WTC11 (cell line): Measurements from ENCODE around the gene PCDH12. TPM values are rescaled to one million over a fixed set of nuclear protein-coding genes. Genes with fewer than 3 reads are reported as not detected.

Experiments used
- ATAC-seq: fragments of 200-7000 bp; cut with Tn5 transposase; 2 replicates; pipeline ENCODE4 v1.10.0; 2021; ENCODE audit warnings: mild to moderate bottlenecking, moderate library complexity
- CTCF ChIA-PET: fragments of 300-600 bp; sonication (Branson Sonifier 250); formaldehyde crosslinking; loops from one replicate; lab custom pipeline; 2021; ENCODE audit warnings: antibody characterized with exemption; lab: Charles Lee
- POLR2A ChIA-PET: fragments of 350-600 bp; sonication (Branson Sonifier 250); formaldehyde crosslinking; loops from one replicate; lab custom pipeline; 2021; ENCODE audit warnings: antibody characterized with exemption; lab: Charles Lee
- DNase-seq: peaks from one replicate; pipeline ENCODE4 v3.0.0; 2021; ENCODE audit warnings: low spot score
- H3K27ac Mint-ChIP-seq: 2 replicates; pipeline ENCODE4 v1.8.0; 2021; ENCODE audit warnings: mixed read lengths
- H3K27me3 Mint-ChIP-seq: 2 replicates; pipeline ENCODE4 v1.8.0; 2021; ENCODE audit warnings: low read depth, mild to moderate bottlenecking, moderate library complexity, mixed read lengths
- H3K36me3 Mint-ChIP-seq: 2 replicates; pipeline ENCODE4 v1.8.0; 2021; ENCODE audit warnings: mixed read lengths
- H3K4me1 Mint-ChIP-seq: 2 replicates; pipeline ENCODE4 v1.8.0; 2022; ENCODE audit warnings: mixed read lengths
- H3K4me3 Mint-ChIP-seq: 2 replicates; pipeline ENCODE4 v1.8.0; 2021; ENCODE audit warnings: mild to moderate bottlenecking, moderate library complexity, mixed read lengths
- H3K9me3 Mint-ChIP-seq: 2 replicates; pipeline ENCODE4 v1.8.0; 2021; ENCODE audit warnings: mixed read lengths
- E2F1 ChIP-seq: sonication (generic); formaldehyde crosslinking; IDR thresholded peaks from 2 replicates; pipeline ENCODE4 v1.8.0; 2022; ENCODE audit warnings: mild to moderate bottlenecking, missing genetic modification reagents
- ETV6 ChIP-seq: sonication (generic); formaldehyde crosslinking; IDR thresholded peaks from 2 replicates; pipeline ENCODE4 v1.8.1; 2022; ENCODE audit warnings: mild to moderate bottlenecking, missing genetic modification reagents
- FOXJ3 ChIP-seq: sonication (generic); formaldehyde crosslinking; IDR thresholded peaks from 2 replicates; pipeline ENCODE4 v1.9.0; 2021; ENCODE audit warnings: missing genetic modification reagents, mild to moderate bottlenecking, borderline replicate concordance
- FOXP1 ChIP-seq: sonication (generic); formaldehyde crosslinking; IDR thresholded peaks from 2 replicates; pipeline ENCODE4 v1.8.0; 2022; ENCODE audit warnings: missing genetic modification reagents, mild to moderate bottlenecking, moderate library complexity, borderline replicate concordance
- KAT7 ChIP-seq: sonication (generic); formaldehyde crosslinking; IDR thresholded peaks from 2 replicates; pipeline ENCODE4 v1.8.1; 2023; ENCODE audit warnings: missing genetic modification reagents, mild to moderate bottlenecking, borderline replicate concordance
- MXD4 ChIP-seq: fragments of 250-450 bp; sonication (Bioruptor Pico); IDR thresholded peaks from 2 replicates; pipeline ENCODE4 v1.8.0; 2021; ENCODE audit warnings: mild to moderate bottlenecking, moderate library complexity, borderline replicate concordance
- PRRX2 ChIP-seq: fragments of 250-450 bp; sonication (Bioruptor Pico); IDR thresholded peaks from 2 replicates; pipeline ENCODE4 v1.8.0; 2021; ENCODE audit warnings: mild to moderate bottlenecking
- TCF7 ChIP-seq: sonication (generic); formaldehyde crosslinking; IDR thresholded peaks from 2 replicates; pipeline ENCODE4 v1.8.0; 2022; ENCODE audit warnings: mild to moderate bottlenecking, low read depth, missing genetic modification reagents, moderate library complexity
- TEAD4 ChIP-seq: sonication (generic); formaldehyde crosslinking; IDR thresholded peaks from 2 replicates; pipeline ENCODE4 v1.8.0; 2022; ENCODE audit warnings: mild to moderate bottlenecking, missing genetic modification reagents
- ZNF263 ChIP-seq: sonication (generic); formaldehyde crosslinking; IDR thresholded peaks from 2 replicates; pipeline ENCODE4 v1.8.1; 2022; ENCODE audit warnings: low read depth, mild to moderate bottlenecking, moderate library complexity, missing genetic modification reagents
- ZNF532 ChIP-seq: fragments of 250-450 bp; sonication (Bioruptor Pico); IDR thresholded peaks from 2 replicates; pipeline ENCODE4 v1.9.0; 2021; ENCODE audit warnings: mild to moderate bottlenecking, borderline replicate concordance
- total RNA-seq: library from RNA; stranded (reverse); gene quantifications from 3 replicates; pipeline ENCODE4 v1.2.3, GENCODE V29; 2021
- TF ChIP-seq, protein P1 (sequence below): sonication (generic); formaldehyde crosslinking; IDR thresholded peaks from 2 replicates; pipeline ENCODE4 v1.8.1; 2022; ENCODE audit warnings: mild to moderate bottlenecking, missing genetic modification reagents, moderate library complexity, borderline replicate concordance
- TF ChIP-seq, protein P2 (sequence below): sonication (generic); formaldehyde crosslinking; IDR thresholded peaks from 2 replicates; pipeline ENCODE4 v1.8.1; 2022; ENCODE audit warnings: low read depth, missing genetic modification reagents, borderline replicate concordance
- TF ChIP-seq, protein P3 (sequence below): sonication (generic); formaldehyde crosslinking; IDR thresholded peaks from 2 replicates; pipeline ENCODE4 v1.8.0; 2022; ENCODE audit warnings: mild to moderate bottlenecking, missing genetic modification reagents
- TF ChIP-seq, protein P4 (sequence below): fragments of 250-450 bp; sonication (Bioruptor Pico); IDR thresholded peaks from 2 replicates; pipeline ENCODE4 v1.8.0; 2021; ENCODE audit warnings: mild to moderate bottlenecking
- TF ChIP-seq, protein P5 (sequence below): fragments of 250-450 bp; sonication (Bioruptor Pico); IDR thresholded peaks from 2 replicates; pipeline ENCODE4 v1.9.0; 2021; ENCODE audit warnings: moderate library complexity, mild to moderate bottlenecking, inconsistent platforms, borderline replicate concordance

Gene PCDH12
- total RNA-seq, 1 experiment from 2014 or later, result 0.33 TPM

DNA sequence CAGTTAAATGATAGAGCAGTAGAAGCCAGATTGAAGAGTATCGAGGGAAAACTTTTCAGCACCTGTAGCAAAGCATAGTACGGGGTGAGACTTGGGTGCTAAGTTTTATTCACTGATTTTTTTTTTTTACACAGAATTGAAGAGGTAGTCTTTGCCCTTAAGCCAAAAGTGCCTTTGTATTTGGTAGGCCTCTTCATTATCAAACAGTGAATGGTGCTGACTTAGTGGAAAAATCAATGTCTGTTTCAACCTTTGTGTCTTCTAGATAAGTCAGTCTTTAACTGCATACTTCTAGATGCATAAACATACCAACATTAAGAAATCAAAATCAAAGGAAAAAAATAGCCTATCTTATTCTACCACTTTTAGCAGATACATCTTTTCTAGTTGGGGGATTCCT lies 24.6 kb upstream of the PCDH12 start:
- ChIA-PET CTCF (no interaction called here), POLR2A (no interaction called here)
- TF ChIP-seq, protein P1, sequence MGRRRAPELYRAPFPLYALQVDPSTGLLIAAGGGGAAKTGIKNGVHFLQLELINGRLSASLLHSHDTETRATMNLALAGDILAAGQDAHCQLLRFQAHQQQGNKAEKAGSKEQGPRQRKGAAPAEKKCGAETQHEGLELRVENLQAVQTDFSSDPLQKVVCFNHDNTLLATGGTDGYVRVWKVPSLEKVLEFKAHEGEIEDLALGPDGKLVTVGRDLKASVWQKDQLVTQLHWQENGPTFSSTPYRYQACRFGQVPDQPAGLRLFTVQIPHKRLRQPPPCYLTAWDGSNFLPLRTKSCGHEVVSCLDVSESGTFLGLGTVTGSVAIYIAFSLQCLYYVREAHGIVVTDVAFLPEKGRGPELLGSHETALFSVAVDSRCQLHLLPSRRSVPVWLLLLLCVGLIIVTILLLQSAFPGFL, result no peak
- TF ChIP-seq, protein P2, sequence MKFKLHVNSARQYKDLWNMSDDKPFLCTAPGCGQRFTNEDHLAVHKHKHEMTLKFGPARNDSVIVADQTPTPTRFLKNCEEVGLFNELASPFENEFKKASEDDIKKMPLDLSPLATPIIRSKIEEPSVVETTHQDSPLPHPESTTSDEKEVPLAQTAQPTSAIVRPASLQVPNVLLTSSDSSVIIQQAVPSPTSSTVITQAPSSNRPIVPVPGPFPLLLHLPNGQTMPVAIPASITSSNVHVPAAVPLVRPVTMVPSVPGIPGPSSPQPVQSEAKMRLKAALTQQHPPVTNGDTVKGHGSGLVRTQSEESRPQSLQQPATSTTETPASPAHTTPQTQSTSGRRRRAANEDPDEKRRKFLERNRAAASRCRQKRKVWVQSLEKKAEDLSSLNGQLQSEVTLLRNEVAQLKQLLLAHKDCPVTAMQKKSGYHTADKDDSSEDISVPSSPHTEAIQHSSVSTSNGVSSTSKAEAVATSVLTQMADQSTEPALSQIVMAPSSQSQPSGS, result no peak
- TF ChIP-seq, protein P3, sequence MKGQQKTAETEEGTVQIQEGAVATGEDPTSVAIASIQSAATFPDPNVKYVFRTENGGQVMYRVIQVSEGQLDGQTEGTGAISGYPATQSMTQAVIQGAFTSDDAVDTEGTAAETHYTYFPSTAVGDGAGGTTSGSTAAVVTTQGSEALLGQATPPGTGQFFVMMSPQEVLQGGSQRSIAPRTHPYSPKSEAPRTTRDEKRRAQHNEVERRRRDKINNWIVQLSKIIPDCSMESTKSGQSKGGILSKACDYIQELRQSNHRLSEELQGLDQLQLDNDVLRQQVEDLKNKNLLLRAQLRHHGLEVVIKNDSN (CRISPR knock-in tag), result no peak
- TF ChIP-seq ETV6 (CRISPR knock-in tag) (no peak), E2F1 (CRISPR knock-in tag) (no peak), FOXJ3 (no peak), FOXP1 (CRISPR knock-in tag) (no peak), TCF7 (CRISPR knock-in tag) (no peak), TEAD4 (CRISPR knock-in tag) (no peak), ZNF532 (CRISPR knock-in tag) (no peak), KAT7 (CRISPR knock-in tag) (no peak), MXD4 (CRISPR knock-in tag) (no peak), PRRX2 (CRISPR knock-in tag) (no peak), ZNF263 (CRISPR knock-in tag) (no peak)
- TF ChIP-seq, protein P4, sequence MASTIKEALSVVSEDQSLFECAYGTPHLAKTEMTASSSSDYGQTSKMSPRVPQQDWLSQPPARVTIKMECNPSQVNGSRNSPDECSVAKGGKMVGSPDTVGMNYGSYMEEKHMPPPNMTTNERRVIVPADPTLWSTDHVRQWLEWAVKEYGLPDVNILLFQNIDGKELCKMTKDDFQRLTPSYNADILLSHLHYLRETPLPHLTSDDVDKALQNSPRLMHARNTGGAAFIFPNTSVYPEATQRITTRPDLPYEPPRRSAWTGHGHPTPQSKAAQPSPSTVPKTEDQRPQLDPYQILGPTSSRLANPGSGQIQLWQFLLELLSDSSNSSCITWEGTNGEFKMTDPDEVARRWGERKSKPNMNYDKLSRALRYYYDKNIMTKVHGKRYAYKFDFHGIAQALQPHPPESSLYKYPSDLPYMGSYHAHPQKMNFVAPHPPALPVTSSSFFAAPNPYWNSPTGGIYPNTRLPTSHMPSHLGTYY (CRISPR knock-in tag), result no peak
- TF ChIP-seq, protein P5, sequence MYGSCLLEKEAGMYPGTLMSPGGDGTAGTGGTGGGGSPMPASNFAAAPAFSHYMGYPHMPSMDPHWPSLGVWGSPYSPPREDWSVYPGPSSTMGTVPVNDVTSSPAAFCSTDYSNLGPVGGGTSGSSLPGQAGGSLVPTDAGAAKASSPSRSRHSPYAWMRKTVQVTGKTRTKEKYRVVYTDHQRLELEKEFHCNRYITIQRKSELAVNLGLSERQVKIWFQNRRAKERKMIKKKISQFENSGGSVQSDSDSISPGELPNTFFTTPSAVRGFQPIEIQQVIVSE (CRISPR knock-in tag), result no peak
- H3K36me3 Mint-ChIP-seq, result peaks cover 63% of the 10 kb centered on the region
- DNase-seq (no peak), ATAC-seq (no peak)
- no peaks in the 10 kb centered on the region for H3K9me3 Mint-ChIP-seq
- H3K4me3 Mint-ChIP-seq, result no peak overlapping the region
- H3K27ac Mint-ChIP-seq, result no peak overlapping the region
- H3K4me1 Mint-ChIP-seq, result no peaks in the 10 kb centered on the region
- H3K27me3 Mint-ChIP-seq, result no peaks in the 10 kb centered on the region
